Mucosa of gallbladder (tissue), 1 donor: ENCODE measurements around the gene USP6. TPM values are rescaled to one million over a fixed set of nuclear protein-coding genes. Genes with fewer than 3 reads are reported as not detected.
"Not testable (repeated sequence)": the region's sequence is repeated elsewhere in the genome, so short reads cannot be mapped to it uniquely, and the experiment has no call there.

ENCODE experiments used
- DNase-seq: peaks from one replicate; pipeline ENCODE4 v3.0.0-alpha.2; 2020; ENCODE audit warnings: low spot score
- total RNA-seq: library from RNA; stranded (reverse); gene quantifications from one replicate; pipeline ENCODE4 v1.2.1, GENCODE V29; 2021
- donor health status: DM: no; HTN: no; CAD: no.

USP6 gene
- total RNA-seq, 1 donor from 2014 or later = 0.09 TPM

DNA sequence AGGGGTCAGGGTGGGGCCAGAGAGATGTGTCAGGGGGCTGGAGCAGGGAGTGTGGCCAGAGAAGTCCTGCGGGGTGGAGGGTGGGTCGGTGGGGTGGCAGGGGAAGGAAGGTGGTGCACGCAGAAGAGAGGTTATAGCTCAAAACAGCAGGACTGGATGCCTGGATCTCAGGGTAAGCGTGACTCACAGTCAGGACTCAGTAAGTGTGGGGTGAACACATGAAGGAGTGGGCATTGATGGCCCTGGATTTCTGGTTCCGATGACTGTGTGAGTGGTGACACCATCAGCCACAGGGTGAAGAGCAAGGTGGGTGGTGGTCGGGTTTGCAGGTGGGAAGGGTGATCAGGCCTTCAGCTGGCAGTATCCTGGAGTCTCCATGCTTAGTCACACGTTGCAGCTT lies 6.2 kb downstream of the USP6 start:
- DNase-seq = not testable (repeated sequence)

DNA sequence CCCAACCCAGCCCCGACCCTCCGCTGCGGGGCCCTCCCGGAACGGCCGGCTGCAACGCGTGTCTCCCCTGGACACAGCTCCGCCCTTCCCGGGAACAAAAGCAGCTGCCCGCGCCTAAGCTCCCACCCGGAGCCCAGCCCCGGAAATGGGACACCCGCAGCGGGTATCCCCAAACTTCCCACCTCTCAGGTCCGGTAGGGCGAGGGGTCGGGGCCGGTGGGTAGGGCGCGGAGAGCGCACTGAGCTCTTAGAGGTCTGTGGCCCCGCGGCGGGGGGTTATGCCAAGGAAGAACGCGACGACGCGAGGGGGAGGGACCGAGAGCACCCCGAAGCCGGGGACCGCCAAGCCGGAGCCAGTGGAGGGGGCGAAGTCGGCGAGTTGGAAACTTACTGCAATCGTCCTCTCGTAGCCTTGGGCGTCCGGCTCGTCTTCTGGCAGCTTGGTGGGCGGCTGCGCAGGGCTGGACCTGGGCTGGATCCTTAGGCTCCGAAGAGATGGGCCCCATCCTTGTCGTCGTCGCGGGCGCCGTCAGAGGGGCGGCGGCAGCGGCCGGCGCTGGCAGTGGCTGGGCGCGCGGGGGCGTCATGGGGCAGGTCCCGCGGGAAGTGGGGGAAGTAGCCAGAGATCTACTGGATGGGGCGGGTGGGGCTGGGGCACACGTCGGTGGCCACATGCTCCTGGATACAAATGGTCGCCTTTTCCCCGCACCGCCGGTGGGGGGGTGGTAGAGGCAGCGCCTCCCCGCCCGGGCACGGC lies 6.9 kb downstream of the USP6 start:
- no peak for DNase-seq

DNA sequence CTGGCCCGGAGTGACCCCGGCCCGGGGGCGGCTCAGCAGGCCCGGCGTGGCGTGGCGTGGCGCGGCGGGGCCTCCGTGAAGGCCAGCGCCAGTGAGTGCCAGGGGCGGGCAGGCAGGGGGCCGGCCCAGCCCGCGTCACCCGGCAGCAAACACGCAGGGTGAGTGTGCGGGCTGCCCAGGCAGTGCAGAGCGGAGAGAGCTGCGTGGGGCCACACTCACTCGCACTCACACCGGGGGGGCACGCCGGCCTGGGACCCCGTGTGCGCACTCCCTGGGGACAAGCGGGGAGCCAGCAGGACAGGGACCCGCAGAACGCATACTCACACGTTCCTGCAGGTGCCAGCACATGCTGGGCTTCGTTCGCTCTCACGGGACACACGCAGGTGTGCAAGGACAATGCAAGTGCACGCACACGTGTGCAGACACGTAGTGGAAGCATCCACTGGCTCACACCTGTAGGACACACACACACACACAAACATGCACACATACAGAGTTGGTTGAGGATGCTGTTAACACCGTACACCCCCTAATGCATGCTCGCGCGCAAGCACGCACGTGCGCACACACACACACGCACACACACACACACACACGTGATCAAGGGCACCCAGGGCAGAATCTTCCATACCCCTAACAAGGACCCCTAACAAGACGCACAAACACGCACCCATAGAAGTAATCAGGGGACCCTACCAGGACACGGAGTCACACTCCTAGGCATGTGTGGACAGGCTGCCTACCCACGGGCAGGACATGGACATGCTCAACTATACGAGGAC lies 7.7 kb downstream of the USP6 start:
- DNase-seq = no peak

DNA sequence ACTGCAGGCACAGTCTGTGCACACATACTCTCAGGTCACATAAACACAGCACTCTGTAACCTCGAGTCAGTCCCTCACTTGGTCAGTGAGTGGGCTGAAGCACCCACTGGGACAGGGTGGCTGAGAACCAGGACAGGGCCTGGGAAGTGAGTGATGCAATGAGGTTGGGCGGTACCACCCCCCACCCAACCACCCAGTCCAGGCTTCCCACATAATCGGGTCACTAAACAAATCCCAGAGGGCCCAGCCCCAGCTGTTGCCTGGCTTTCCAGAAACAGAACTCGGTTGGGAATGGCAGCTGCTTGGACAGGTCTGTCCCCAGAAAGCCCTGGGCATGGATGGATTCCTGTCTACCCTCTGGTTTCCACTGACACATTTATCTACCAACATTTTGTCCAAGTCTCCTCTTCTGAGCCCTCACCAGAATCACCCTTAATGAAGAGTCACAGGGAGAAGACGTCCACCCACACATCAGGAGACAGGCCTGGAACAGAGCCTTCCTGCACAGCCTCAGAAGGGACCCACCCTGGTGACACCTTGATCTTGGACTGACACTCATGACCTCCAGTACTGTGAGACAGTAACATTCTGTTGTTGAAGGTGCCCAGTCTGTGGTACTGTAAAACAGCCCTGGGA lies 8.4 kb downstream of the USP6 start:
- DNase-seq = peak; percentile 3

DNA sequence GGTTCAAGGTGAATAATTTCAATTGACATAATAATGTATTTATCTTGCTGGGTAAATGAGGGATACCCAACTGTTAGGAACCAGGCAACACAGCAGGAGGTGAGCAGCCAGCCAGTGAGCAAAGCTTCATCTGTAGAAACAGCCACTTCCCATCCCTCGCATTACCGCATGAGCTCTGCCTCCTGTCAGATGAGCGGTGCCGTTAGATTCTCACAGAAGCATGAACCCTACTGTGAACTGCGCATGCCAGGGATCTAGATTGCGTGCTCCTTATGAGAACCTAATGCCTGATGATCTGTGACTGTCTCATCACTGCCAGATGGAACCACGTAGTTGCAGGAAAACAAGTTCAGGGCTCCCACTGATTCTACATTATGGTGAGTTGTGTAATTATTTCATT lies 9.1 kb downstream of the USP6 start:
- peak; percentile 4 for DNase-seq

DNA sequence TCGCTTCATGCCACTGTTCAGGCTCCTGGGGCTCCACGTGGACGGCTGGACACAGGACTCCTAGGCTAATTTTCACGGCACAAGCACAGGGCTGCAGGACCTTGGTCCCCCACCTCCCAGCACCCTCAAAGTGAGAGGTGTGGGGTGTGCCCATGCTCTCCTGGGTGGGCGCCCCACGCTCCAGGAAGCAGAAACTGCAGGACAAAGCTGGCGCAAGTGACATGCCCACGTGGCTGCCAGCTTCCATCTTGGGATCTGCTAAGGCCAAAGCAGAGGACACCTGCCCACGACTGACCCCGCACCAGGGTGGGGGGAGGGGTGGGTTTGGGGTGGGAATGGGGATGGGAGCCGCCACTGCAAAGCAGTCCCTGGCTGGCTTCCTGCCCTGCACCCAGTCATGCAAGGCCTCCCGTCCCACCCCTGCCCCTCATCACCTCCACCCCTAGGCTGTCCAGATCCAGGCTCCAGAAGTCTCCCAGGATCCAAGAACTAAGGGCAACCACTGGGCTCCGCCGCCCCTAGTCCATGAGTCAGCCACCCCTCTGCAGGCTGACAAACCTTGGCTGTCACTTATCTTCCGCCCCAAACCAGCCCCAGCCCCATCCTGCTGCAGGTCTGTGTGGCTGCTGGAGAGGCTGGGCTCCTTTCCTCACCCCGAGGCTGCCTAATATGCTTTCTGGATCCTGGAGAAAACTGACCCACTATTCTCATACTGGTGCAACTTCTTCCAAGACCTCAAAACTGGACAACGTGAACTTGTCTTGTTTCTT lies 11.1 kb downstream of the USP6 start:
- peak; percentile 3 for DNase-seq

DNA sequence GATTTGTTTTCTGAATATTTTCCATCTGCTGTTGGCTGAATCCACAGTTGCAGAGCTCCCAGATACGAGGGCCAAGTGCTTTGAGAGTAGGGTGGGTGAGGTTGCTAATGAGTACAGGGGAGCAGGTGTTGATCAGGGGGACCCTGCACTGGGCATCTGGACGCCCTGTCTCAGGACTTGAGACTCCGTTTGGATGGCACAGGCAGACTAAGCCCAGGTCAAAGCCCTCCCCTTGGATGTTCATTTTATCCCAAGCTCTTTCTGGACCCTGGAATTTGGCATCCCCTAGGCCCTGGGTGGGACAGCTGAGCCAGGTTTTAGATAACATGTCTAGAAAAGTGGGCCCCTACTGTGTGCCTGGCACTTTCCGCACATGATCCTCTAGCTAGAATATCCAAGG lies 12.1 kb downstream of the USP6 start:
- no peak for DNase-seq

DNA sequence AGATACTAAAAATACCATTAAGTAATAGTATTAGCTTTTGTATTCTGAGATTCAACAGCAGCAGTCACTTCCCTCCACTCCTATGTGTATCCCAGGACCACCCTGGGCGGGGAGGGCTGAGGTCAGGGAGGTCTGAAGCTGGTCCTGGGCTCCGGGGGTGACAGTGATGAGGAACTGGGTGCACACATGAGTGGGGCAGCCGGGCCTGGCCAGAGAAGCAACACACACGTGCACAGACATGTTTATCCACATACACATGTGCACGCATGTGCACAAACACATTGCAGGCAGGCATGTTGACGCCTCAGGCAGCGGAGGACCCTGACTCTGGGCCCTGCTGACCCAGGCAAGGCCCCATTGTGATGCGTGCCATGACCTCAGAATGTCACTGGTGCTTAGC lies 12.6 kb downstream of the USP6 start:
- peak; percentile 7 for DNase-seq

DNA sequence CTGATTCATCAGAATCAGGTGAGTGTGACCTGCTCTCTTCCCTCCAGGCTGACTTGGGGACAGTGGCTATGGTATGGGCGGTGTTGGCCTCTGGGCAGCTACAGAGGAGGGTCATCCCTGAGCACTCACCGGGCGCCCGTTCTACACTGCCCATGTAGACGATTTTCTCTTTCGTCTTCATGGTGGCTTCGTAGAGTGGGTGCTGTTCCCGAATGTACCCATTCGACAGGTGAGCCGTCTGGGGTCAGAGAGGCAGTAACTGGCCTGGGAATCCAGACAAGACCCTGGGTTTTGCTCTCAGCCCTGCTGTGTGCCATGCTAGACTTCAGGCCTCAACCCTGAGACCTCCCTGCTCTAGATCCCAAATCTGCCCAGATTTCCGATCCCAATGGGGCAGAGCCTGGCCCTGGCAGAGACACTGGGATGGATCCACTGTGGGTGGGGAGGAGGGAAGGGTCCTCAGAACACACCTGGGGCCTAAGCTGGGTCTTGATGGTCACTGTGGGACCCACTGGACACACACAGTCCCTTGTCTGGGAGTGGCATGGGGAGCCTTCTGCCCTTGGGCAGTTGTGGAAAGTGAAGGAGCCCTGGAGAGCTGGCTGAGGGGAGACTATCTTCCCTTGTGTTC lies 13.2 kb downstream of the USP6 start:
- peak; percentile 8 for DNase-seq

DNA sequence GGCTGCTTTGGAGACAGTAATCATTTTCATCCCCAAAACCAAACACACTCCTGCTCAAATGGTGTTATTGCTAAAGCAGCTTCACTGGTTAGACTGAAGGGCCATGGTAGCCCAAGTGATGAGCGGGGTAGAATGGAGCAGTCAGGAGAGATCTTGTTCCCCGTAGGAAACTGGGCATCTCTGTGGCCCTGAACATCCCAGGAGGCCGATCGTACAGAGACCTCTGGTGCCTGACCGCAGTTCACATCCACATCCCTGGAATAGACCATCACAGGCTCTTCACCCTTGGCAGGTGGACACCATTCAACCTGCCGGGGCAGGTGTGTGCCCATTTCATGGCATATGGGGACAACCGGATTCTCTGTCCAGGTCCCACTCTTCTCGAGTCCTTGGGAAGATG lies 13.9 kb downstream of the USP6 start:
- DNase-seq = peak; percentile 4

DNA sequence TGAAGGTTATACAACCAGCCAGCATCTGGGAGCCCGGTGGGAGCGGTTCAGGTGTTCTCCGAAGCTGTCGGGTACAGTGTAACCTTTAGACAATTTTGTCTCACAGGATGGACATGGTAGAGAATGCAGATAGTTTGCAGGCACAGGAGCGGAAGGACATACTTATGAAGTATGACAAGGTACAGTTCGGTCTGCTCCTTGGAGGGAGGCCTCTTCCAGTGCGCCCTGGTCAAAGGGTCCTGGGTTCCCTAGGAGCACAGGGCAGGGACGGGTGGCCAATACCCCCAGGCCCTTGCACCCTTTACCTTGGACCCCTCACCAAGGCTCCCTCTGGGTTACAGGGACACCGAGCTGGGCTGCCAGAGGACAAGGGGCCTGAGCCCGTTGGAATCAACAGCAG lies 14.4 kb downstream of the USP6 start:
- DNase-seq = not testable (repeated sequence)

DNA sequence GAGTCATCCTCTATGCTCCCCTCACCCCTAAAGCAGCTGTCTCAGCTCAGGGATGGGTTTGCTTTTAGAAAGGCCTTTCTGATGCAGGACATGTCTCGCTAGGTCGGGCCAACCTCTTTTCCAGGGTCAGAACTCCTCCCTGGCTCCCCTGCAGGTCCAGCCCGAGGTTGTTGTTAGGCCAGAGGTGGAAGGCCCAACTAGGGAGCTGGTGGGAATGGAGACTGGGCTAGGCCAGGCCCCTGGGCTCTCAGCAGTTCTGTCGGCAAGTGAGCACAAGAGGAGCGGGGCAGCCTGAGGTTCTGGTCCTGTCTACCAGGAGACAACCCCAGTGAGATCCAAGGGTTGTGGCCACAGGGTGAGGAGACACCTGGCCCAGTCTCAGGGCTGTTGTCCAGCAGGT lies 14.9 kb downstream of the USP6 start:
- DNase-seq = peak; percentile 6

DNA sequence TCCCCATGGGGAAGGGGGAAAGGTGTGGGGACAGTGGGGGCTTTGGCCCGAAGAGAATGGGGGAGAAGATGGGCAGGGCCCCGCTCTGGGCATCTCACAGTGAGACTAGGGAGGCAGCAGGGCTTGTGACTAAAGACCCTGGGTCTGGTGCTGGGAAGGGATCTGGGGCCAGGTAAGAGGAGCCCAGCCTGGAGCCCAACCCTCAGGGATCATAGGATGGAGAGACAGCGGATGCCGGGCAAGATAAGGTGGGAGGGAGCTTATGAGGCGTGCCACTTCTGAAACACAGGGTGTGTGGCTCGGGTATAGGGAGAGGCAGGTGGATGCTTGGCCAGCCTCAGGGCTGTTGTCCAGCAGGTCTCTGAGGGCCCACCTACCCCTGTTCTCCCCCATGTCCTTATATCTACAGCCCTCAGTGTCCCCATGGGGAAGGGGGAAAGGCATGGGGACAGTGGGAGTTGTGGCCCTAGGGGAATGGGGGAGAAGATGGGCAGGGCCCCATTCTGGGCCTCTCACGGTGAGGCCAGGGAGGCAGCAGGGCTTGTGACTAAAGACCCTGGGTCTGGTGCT lies 15.4 kb downstream of the USP6 start:
- DNase-seq = peak; percentile 2

DNA sequence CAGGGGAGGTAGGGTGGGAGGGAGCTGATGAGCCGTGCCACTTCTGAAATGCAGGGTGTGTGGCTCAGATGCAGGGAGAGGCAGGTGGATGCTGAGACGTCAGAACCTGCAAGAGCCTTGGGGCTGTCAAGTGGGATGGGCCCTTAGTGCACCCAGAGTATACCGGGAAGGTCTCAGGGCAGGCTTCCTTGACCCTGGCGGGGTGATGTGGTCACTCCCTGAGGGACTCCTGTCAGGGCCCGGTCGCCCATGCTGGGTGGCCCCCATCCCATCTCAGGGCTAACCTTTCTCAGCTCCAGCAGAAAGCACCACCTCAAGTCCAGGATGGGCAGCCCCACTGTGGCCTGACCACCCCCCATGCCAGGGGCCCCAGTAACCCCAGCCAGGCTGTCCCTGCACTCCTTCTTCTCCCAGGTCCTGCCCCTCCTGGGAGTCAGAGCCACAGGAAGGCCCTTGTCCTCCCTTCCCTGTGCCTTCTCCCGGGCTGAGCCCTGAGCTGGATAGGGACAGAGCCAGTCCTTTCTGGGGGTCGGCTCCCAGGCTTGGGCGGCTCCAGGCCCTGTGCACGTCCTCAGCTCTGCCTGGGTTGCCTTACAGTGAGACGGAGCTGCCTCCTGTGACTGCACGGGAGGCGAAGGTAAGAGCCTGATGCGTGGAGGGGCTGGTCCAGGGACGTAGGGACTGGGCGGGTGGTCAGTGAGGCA lies 16.1 kb downstream of the USP6 start:
- DNase-seq = peak; percentile 8

DNA sequence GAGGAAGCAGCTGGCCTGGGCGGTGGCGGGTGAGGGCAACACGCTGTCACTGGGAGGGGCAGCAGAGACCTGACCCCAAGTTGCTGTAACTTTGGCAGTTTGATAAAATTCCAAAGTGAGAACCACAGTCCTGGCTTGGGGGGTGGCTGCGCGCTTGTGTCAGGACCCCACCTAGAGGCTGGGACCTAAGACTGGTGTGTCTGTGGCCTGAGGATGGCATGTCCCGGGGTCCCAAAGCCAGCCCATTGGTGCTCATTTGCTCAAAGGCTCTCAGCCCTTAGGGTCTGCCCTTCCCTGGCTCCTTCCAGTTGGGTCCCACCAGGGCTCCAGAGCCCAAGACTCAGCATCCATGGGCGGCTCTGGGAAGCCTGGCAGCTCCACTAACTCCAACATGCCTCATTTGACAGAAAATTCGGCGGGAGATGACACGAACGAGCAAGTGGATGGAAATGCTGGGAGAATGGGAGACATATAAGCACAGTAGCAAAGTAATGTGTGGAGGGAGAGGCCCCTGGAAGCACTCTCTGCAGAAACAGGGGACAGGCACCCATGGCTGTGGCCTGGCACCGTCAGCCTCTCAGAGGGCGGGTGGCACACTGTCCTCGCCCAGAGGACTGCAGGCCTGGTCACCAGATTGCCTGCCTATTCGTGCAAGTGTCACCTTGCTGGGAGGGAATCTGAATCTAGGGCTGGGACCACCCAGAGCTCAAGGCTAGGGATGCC lies 16.8 kb downstream of the USP6 start:
- DNase-seq = peak; percentile 9

DNA sequence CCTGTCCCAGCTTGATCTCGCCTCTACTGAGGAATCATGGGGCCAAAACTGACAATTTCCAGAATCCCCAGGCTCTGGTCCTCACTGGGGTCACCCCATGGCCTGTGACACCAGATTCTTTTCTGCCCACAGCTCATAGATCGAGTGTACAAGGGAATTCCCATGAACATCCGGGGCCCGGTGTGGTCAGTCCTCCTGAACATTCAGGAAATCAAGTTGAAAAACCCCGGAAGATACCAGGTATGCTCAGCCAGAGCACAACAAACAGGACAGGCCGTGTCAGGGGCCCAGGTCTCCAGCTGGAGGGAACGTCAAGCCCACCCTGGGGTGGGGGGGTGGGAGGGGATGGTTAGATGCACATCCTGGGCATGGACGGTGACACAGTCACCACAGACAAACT lies 17.5 kb downstream of the USP6 start:
- DNase-seq = no peak

DNA sequence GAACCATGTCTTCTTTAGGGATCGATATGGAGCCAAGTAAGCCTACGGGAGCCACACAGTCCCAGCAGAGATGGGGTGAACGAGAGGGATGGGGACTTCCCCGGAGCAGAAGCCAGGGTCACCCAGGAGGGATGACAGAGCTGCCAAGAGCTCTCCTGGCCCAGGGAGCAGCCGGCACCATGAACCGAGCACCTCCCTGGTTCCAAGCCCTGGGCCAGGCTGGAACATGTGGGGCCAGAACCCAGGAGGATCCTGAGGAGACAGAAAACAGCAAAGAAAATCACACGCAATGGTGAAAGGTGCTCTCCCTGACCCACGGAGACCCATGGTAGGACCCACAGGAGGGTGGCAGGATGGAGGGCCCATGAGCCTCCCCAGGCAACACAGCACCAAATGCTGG lies 18.1 kb downstream of the USP6 start:
- peak; percentile 3 for DNase-seq

DNA sequence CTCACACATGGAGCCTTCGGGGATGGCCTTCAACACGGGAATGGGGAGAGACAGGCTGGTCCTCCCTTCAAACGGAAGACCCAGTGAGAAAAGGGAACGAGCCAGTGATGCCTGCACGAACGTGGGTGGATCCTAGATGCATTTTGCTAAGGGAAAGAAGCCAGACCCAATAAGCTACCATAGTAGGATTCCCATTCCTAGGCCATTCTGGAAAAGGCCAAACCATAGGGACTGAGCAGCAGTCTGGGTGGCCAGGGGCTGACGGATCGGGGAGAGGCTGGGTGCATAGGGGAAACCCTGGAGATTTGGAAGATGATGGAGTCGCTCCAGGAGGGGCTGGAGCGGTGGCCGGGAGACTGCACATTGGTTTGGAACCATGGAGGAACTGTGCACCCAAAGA lies 18.7 kb downstream of the USP6 start:
- DNase-seq = peak; percentile 6

DNA sequence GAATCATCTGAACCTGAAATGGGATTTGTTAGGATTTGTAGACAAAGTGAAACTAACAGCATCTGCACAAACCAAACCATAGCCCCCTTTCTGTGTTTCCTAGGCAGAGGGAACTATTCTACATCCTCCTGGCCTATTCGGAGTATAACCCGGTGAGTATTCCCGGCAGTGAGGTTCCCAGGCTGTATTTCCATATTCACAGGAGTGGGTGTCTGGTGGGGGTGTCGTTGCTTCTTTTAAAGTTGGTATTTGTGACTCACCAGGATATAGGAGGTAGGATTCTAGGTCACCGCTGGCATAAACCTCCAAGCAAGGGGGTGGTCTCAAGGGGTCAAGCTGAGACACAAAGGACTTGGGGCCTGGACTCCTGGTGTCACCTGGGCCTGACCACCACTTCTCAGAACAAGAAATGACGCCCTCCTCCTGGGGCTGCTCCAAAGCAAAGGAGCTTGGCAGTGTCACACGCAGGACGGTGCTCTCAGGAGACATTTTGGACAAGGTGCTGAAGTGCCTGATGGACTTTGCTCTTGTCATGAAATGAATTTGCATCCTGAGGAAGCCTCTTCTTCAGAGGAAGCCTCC lies 19.4 kb downstream of the USP6 start:
- not testable (repeated sequence) for DNase-seq
